ENCODE measurements around the gene HOXC13. TPM values are rescaled to one million over a fixed set of nuclear protein-coding genes. Genes with fewer than 3 reads are reported as not detected.

HOXC13 gene
- total RNA-seq, 2 donors from 2014 or later = not detected

GRCh38 chr12:53924521-53925405, 13.9 kb upstream of the HOXC13 start:
- no peak overlapping the region for H3K9ac ChIP-seq (ENCODE audit: extremely low read depth, low read length, poor library complexity, severe bottlenecking)
- Mint-ChIP-seq H3K4me3 (no peak overlapping the region), H3K4me1 (peaks cover 6% of the 10 kb centered on the region), H3K27me3 (ENCODE audit: insufficient read depth) (peaks cover 98% of the 10 kb centered on the region), H3K27ac (no peak overlapping the region), H3K36me3 (ENCODE audit: low read depth) (no peaks in the 10 kb centered on the region), H3K9me3 (no peaks in the 10 kb centered on the region)
- no peak for DNase-seq
- H3K27ac ChIP-seq (ENCODE audit: low read depth, low read length) = no peak overlapping the region
- no peaks in the 10 kb centered on the region for H3K9me3 ChIP-seq (ENCODE audit: control insufficient read depth, low read length)
- no peaks in the 10 kb centered on the region for H3K36me3 ChIP-seq (ENCODE audit: control insufficient read depth, insufficient read depth, low read length)
- TF ChIP-seq, protein P1, sequence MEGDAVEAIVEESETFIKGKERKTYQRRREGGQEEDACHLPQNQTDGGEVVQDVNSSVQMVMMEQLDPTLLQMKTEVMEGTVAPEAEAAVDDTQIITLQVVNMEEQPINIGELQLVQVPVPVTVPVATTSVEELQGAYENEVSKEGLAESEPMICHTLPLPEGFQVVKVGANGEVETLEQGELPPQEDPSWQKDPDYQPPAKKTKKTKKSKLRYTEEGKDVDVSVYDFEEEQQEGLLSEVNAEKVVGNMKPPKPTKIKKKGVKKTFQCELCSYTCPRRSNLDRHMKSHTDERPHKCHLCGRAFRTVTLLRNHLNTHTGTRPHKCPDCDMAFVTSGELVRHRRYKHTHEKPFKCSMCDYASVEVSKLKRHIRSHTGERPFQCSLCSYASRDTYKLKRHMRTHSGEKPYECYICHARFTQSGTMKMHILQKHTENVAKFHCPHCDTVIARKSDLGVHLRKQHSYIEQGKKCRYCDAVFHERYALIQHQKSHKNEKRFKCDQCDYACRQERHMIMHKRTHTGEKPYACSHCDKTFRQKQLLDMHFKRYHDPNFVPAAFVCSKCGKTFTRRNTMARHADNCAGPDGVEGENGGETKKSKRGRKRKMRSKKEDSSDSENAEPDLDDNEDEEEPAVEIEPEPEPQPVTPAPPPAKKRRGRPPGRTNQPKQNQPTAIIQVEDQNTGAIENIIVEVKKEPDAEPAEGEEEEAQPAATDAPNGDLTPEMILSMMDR (conservative IDR thresholded peaks at IDR 0.05) = no peak
- no peak overlapping the region for H3K4me3 ChIP-seq (ENCODE audit: low read length)
- whole genome bisulfite sequencing, 2 experiments (ENCODE audit: insufficient coverage in 1 of 2, insufficient read length in 1 of 2) = 42 to 56% methylated on average over 1 to 2 of the region's 2 CpGs
- H3K27me3 ChIP-seq (ENCODE audit: control insufficient read depth, insufficient read depth, low read length, poor library complexity, severe bottlenecking) = peaks cover 100% of the 10 kb centered on the region
- no peaks in the 10 kb centered on the region for H3K4me1 ChIP-seq (ENCODE audit: control insufficient read depth, insufficient read depth, low read length)

GRCh38 chr12:53927220-53928029, 11.2 kb upstream of the HOXC13 start:
- Mint-ChIP-seq H3K36me3 (ENCODE audit: low read depth) (no peaks in the 10 kb centered on the region), H3K4me3 (no peak overlapping the region), H3K4me1 (no peaks in the 10 kb centered on the region), H3K27ac (no peak overlapping the region), H3K27me3 (ENCODE audit: insufficient read depth) (peaks cover 100% of the 10 kb centered on the region), H3K9me3 (peaks cover 2% of the 10 kb centered on the region)
- Histone ChIP-seq H3K27me3 (ENCODE audit: control insufficient read depth, insufficient read depth, low read length, poor library complexity, severe bottlenecking) (peaks cover 100% of the 10 kb centered on the region), H3K4me3 (ENCODE audit: low read length) (no peak overlapping the region), H3K36me3 (ENCODE audit: control insufficient read depth, insufficient read depth, low read length) (no peaks in the 10 kb centered on the region), H3K27ac (ENCODE audit: low read depth, low read length) (no peak overlapping the region), H3K4me1 (ENCODE audit: control insufficient read depth, insufficient read depth, low read length) (no peaks in the 10 kb centered on the region), H3K9ac (ENCODE audit: extremely low read depth, low read length, poor library complexity, severe bottlenecking) (no peak overlapping the region), H3K9me3 (ENCODE audit: control insufficient read depth, low read length) (peaks cover 4% of the 10 kb centered on the region)
- peak; percentile 71 for DNase-seq
- TF ChIP-seq, protein P1 (conservative IDR thresholded peaks at IDR 0.05) = no peak
- 21% methylated on average over 22 to 43 of the region's 45 CpGs for WGBS, 2 experiments (ENCODE audit: insufficient coverage in 1 of 2, insufficient read length in 1 of 2)

DNA sequence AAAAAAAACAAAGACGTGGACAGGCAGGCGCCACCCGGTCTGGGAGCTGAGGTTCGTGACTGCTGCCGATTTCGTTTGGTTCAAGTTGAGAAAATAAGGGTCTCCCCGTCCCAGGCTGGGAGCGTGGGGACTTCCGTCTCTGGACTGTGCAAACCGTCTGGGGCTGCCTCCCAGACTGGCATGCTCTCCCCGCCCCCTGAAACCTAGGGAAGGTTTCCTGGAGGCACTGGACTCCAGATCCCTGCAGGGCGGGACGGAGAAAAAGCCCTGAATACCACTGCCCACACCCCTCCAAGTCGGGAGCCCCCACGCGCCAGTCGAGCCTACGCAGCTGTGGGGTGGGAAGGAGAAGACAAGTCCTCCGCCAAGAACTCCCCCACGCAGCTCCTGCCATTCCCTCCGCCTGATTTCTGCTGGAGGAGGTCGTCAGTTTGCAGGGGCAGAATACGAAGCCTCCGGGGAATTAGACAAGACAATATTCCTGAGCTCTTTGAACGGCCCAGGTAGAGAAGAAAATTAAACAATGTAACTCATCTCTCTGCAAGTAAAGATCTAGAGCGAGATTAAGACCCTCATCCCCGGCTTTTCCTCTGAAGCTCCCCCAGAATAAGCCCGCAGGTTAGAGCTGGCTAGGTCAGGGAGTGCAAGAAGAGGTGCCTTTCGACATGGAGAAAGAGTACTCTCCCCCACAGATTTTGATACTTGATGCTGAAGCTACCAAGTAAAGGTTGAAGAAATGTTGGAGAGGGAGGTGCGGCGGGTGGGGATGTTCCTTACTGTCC, 10.4 kb upstream of the HOXC13 start:
- WGBS, 2 experiments (ENCODE audit: insufficient coverage in 1 of 2, insufficient read length in 1 of 2) = 26 to 29% methylated on average over 13 to 31 of the region's 31 CpGs
- Mint-ChIP-seq H3K27me3 (ENCODE audit: insufficient read depth) (peaks cover 100% of the 10 kb centered on the region), H3K27ac (no peak overlapping the region), H3K4me1 (no peaks in the 10 kb centered on the region), H3K9me3 (peaks cover 2% of the 10 kb centered on the region), H3K4me3 (no peak overlapping the region), H3K36me3 (ENCODE audit: low read depth) (no peaks in the 10 kb centered on the region)
- H3K4me1 ChIP-seq (ENCODE audit: control insufficient read depth, insufficient read depth, low read length) = no peaks in the 10 kb centered on the region
- H3K4me3 ChIP-seq (ENCODE audit: low read length) = no peak overlapping the region
- H3K27ac ChIP-seq (ENCODE audit: low read depth, low read length) = no peak overlapping the region
- TF ChIP-seq, protein P1 (conservative IDR thresholded peaks at IDR 0.05) = no peak
- H3K36me3 ChIP-seq (ENCODE audit: control insufficient read depth, insufficient read depth, low read length) = no peaks in the 10 kb centered on the region
- peak; percentile 60 for DNase-seq
- H3K27me3 ChIP-seq (ENCODE audit: control insufficient read depth, insufficient read depth, low read length, poor library complexity, severe bottlenecking) = peaks cover 100% of the 10 kb centered on the region
- no peak overlapping the region for H3K9ac ChIP-seq (ENCODE audit: extremely low read depth, low read length, poor library complexity, severe bottlenecking)
- peaks cover 4% of the 10 kb centered on the region for H3K9me3 ChIP-seq (ENCODE audit: control insufficient read depth, low read length)

Measured in endodermal cell (in vitro differentiated cells).